Measurements from ENCODE around the gene PAPOLB. TPM values are rescaled to one million over a fixed set of nuclear protein-coding genes. Genes with fewer than 3 reads are reported as not detected.

Gene PAPOLB
- total and polyA plus RNA-seq, 2 of the 4 experiments (the other 2 are of a cell fraction) = under 0.01 TPM; not detected in 1

DNA sequence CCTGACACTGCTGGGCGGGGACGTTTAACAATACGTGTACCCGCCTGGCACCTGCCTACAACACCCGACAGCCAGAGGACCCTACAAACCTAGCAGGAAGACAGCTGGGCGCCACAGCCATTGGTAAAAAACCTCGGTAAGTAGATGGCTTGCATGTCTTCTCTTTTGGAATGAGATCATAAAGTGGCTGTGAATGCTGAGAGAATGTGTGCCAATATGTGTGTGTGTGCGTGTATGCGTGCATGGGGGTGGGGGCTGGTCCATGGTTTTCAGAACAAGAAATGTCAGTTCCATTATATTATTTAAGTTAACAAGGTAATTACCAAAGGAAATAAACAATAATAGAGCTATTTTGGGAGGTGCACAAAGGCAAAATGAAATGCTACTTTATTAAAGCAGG, 39.2 kb downstream of the PAPOLB start:
- H2AK5ac ChIP-seq (ENCODE audit: low read depth, low read length) = no peak overlapping the region
- H3K4ac ChIP-seq (ENCODE audit: low read depth, low read length) = no peak overlapping the region
- H3K14ac ChIP-seq (replicated peaks; ENCODE audit: low read depth, low read length) = no peak overlapping the region
- POLR2A ChIA-PET (ENCODE audit: unreplicated experiment) = no interaction called here
- no peaks in the 10 kb centered on the region for H3K9me1 ChIP-seq (ENCODE audit: insufficient read depth, low read length)
- intact Hi-C loops (cut with micrococcal nuclease) = no loop called here
- H2BK15ac ChIP-seq (ENCODE audit: low read depth, low read length) = no peak overlapping the region
- ATAC-seq (ENCODE audit: low read depth) = no peak
- TF ChIP-seq, protein P1, sequence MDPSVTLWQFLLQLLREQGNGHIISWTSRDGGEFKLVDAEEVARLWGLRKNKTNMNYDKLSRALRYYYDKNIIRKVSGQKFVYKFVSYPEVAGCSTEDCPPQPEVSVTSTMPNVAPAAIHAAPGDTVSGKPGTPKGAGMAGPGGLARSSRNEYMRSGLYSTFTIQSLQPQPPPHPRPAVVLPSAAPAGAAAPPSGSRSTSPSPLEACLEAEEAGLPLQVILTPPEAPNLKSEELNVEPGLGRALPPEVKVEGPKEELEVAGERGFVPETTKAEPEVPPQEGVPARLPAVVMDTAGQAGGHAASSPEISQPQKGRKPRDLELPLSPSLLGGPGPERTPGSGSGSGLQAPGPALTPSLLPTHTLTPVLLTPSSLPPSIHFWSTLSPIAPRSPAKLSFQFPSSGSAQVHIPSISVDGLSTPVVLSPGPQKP (IDR thresholded peaks at IDR 0.05; ENCODE audit: borderline replicate concordance, low read depth, low read length) = no peak
- TF ChIP-seq MXI1 (IDR thresholded peaks at IDR 0.05; ENCODE audit: borderline replicate concordance, low read depth, low read length) (no peak), RCOR1 (IDR thresholded peaks at IDR 0.05; ENCODE audit: insufficient replicate concordance, low read length) (no peak), RAD21 (IDR thresholded peaks at IDR 0.05; ENCODE audit: low read length) (no peak), RFX5 (IDR thresholded peaks at IDR 0.05; ENCODE audit: low read depth, low read length) (no peak), CEBPB (IDR thresholded peaks at IDR 0.05; ENCODE audit: low read depth, low read length) (no peak), SMC3 (IDR thresholded peaks at IDR 0.05; ENCODE audit: low read depth, low read length) (no peak), CHD1 (IDR thresholded peaks at IDR 0.05; ENCODE audit: low read depth, low read length) (no peak), FOS (IDR thresholded peaks at IDR 0.05; ENCODE audit: low read depth, low read length) (no peak), POLR2A (IDR thresholded peaks at IDR 0.05; ENCODE audit: low read depth, low read length) (no peak)
- TF ChIP-seq, protein P2, sequence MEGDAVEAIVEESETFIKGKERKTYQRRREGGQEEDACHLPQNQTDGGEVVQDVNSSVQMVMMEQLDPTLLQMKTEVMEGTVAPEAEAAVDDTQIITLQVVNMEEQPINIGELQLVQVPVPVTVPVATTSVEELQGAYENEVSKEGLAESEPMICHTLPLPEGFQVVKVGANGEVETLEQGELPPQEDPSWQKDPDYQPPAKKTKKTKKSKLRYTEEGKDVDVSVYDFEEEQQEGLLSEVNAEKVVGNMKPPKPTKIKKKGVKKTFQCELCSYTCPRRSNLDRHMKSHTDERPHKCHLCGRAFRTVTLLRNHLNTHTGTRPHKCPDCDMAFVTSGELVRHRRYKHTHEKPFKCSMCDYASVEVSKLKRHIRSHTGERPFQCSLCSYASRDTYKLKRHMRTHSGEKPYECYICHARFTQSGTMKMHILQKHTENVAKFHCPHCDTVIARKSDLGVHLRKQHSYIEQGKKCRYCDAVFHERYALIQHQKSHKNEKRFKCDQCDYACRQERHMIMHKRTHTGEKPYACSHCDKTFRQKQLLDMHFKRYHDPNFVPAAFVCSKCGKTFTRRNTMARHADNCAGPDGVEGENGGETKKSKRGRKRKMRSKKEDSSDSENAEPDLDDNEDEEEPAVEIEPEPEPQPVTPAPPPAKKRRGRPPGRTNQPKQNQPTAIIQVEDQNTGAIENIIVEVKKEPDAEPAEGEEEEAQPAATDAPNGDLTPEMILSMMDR (conservative IDR thresholded peaks at IDR 0.05; ENCODE audit: low read depth, low read length) = no peak
- TF ChIP-seq, protein P3, sequence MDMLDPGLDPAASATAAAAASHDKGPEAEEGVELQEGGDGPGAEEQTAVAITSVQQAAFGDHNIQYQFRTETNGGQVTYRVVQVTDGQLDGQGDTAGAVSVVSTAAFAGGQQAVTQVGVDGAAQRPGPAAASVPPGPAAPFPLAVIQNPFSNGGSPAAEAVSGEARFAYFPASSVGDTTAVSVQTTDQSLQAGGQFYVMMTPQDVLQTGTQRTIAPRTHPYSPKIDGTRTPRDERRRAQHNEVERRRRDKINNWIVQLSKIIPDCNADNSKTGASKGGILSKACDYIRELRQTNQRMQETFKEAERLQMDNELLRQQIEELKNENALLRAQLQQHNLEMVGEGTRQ (IDR thresholded peaks at IDR 0.05; ENCODE audit: low read depth, low read length) = no peak
- H2AFZ ChIP-seq (replicated peaks; ENCODE audit: low read length, poor library complexity) = no peak overlapping the region
- H4K8ac ChIP-seq (ENCODE audit: low read depth in 2 of 2, low read length in 2 of 2) = no peak overlapping the region
- H3K4me1 ChIP-seq (ENCODE audit: control insufficient read depth, insufficient read depth, low read length) = no peaks in the 10 kb centered on the region; the same call in 1 of the 2 replicates
- no peak overlapping the region for H3K4me2 ChIP-seq (ENCODE audit: low read depth, low read length)
- H4K91ac ChIP-seq (ENCODE audit: insufficient read depth, low read depth, low read length) = no peak overlapping the region
- in situ Hi-C loops (cut with MboI; ENCODE audit: low sequenced_read_pairs) = no loop called here
- no peak overlapping the region for H2BK5ac ChIP-seq (ENCODE audit: low read depth, low read length, poor library complexity, severe bottlenecking)
- no peak overlapping the region for H3K18ac ChIP-seq (ENCODE audit: low read depth, low read length)
- H3K23ac ChIP-seq (ENCODE audit: low read depth, low read length) = no peak overlapping the region
- WGBS, 2 experiments (ENCODE audit: extremely low coverage in 2 of 2, insufficient read length in 1 of 2) = 51% methylated on average over 3 of the region's 9 CpGs; no CpG with 5 or more reads in 1 of the 2 experiments
- no peaks in the 10 kb centered on the region for H4K20me1 ChIP-seq (ENCODE audit: insufficient read depth, low read length)
- H3K27ac ChIP-seq (ENCODE audit: insufficient read depth, low read length) = no peak overlapping the region
- H4K5ac ChIP-seq (ENCODE audit: low read depth, low read length) = no peak overlapping the region
- peaks cover 2% of the 10 kb centered on the region; the same call in 1 of the 2 replicates for H3K27me3 ChIP-seq (ENCODE audit: control insufficient read depth, insufficient read depth, low read length)
- H2BK20ac ChIP-seq (ENCODE audit: low read depth, low read length) = no peak overlapping the region
- no TSS peak for BruUV-seq (replicated peaks)
- no peaks in the 10 kb centered on the region for H3K36me3 ChIP-seq (ENCODE audit: control insufficient read depth, insufficient read depth, low read length)
- H2BK120ac ChIP-seq (ENCODE audit: low read depth, low read length) = no peak overlapping the region
- no peak overlapping the region for H3K9ac ChIP-seq (ENCODE audit: low read depth, low read length)
- CTCF ChIA-PET = no interaction called here
- H3K4me3 ChIP-seq (ENCODE audit: insufficient read depth, low read depth, low read length) = no peak overlapping the region
- no peaks in the 10 kb centered on the region for H3K79me1 ChIP-seq (ENCODE audit: low read depth in 1 of 2, low read length in 2 of 2)
- H3K9me3 ChIP-seq (ENCODE audit: control insufficient read depth, insufficient read depth, low read length) = no peaks in the 10 kb centered on the region
- DNase-seq = no peak
- dilution Hi-C loops (cut with HindIII; ENCODE audit: low sequenced_read_pairs, unreplicated experiment) = no loop called here
- no peak overlapping the region for H2AK9ac ChIP-seq (replicated peaks; ENCODE audit: low read depth, low read length, poor library complexity)
- H3K56ac ChIP-seq (ENCODE audit: extremely low read depth, insufficient read depth, low read length) = no peak overlapping the region
